GM13976 (cell line): ENCODE data around the gene CRIP3.

ENCODE experiments used
- DNase-seq: peaks from one replicate; pipeline ENCODE4 v3.0.0; 2012; ENCODE audit warnings: low spot score
- CTCF ChIP-seq: IDR thresholded peaks from 2 replicates; pipeline ENCODE4 v1.5.1; 2012; ENCODE audit warnings: borderline replicate concordance, mild to moderate bottlenecking; ENCODE audit not compliant: insufficient read depth; ENCODE audit errors: extremely low read depth, missing control alignments, control extremely low read depth
- in situ Hi-C: fragments of 300-500 bp; cut with MboI; formaldehyde crosslinking; loops from one replicate; pipeline ENCODE4 v1.12.0; 2022; ENCODE audit warnings: low sequenced_read_pairs, mixed read lengths, inconsistent platforms; ENCODE audit not compliant: unreplicated experiment

The CRIP3 gene

GRCh38 chr6:43269273-43270007 is 39.2 kb downstream of the CRIP3 start:
- in situ Hi-C loops, result loop anchor here (25.0 kb wide), 1 partner anchor 218 kb away; the partner anchor contains the start of gene TJAP1
- DNase-seq, result peak; percentile 62

GRCh38 chr6:43268782-43269272 is 39.8 kb downstream of the CRIP3 start:
- in situ Hi-C loops, result loop anchor here (25.0 kb wide), 1 partner anchor 218 kb away; the partner anchor contains the start of gene TJAP1
- no peak for DNase-seq
- TF ChIP-seq CTCF, result no peak

More at GRCh38 chr6:43269273-43270007, 39.2 kb downstream of the CRIP3 start:
- TF ChIP-seq CTCF, result no peak

- in situ Hi-C loops, result loop anchor here (25.0 kb wide), 1 partner anchor 219 kb away; the partner anchor contains the start of gene TJAP1
These were observed 40.3 kb downstream of the CRIP3 start for GRCh38 chr6:43268355-43268700.

GRCh38 chr6:43267619-43268354 is 40.8 kb downstream of the CRIP3 start:
- in situ Hi-C loops, result loop anchor here (25.0 kb wide), 1 partner anchor 220 kb away; the partner anchor contains the start of gene TJAP1
- no peak for DNase-seq
- TF ChIP-seq CTCF, result no peak

More at GRCh38 chr6:43268355-43268700, 40.3 kb downstream of the CRIP3 start:
- no peak for DNase-seq
- no peak for TF ChIP-seq CTCF

- in situ Hi-C loops, result loop anchor here (25.0 kb wide), 1 partner anchor 222 kb away; the partner anchor contains the start of gene TJAP1
- TF ChIP-seq CTCF, result no peak
- no peak for DNase-seq
These were observed 43.1 kb downstream of the CRIP3 start for GRCh38 chr6:43265564-43265963.

GRCh38 chr6:43264599-43265145 is 44.0 kb downstream of the CRIP3 start:
- in situ Hi-C loops, result loop anchor here (25.0 kb wide), 1 partner anchor 223 kb away; the partner anchor contains the start of gene TJAP1
- TF ChIP-seq CTCF, result no peak
- DNase-seq, result no peak
